C1 segment of cervical spinal cord (tissue), 14 donors: Measurements from ENCODE around the gene TSC2.

ENCODE experiments used
- DNase-seq, 14 donors: peaks; one replicate each; lab custom pipeline; 2025; lab: John Stamatoyannopoulos, UW

Gene TSC2

DNA sequence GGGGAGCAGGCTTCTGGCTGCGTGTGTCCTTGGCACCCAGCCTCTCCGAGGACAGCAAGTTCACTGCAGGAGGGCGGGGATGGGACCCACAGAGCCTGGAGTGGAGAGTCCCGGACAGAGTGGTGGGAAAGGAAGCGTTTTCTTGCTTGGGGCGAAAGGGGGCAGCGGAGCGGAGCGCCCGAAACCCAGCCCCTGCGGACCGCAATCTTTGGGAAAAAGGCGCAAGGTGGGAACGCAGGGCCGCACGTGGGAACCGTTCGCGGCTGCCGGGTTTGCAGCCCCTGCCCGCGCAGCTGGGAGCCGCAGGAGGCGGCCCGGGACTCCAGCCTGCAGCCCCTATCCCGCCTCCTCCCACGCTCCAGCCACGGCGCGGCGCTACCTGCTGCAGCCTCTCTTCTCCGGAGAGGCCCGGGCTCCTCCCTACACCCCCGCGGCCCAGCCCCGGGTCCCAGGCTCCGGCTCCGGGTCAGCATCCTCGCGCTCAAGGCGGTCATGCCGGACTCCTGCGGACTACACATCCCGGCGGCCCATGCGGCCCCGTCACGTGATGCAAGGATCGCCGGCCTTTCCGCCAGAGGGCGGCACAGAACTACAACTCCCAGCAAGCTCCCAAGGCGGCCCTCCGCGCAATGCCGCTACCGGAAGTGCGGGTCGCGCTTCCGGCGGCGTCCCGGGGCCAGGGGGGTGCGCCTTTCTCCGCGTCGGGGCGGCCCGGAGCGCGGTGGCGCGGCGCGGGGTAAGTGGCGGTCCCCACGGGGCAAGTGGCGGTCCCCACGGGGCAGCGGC, at the start of gene TSC2, which contains the start of gene NTHL1:
Gene TSC2, plus strand, starts transcription at position 656 of the 786 bp plus-strand sequence. CDS start 631 bp downstream, outside the sequence.
Gene NTHL1, minus strand, starts transcription at position 505 of the 786 bp plus-strand sequence. Its CDS starts 11 bp downstream, at position 494.
- peak; percentile 69 to 97 (median 92) for DNase-seq

DNA sequence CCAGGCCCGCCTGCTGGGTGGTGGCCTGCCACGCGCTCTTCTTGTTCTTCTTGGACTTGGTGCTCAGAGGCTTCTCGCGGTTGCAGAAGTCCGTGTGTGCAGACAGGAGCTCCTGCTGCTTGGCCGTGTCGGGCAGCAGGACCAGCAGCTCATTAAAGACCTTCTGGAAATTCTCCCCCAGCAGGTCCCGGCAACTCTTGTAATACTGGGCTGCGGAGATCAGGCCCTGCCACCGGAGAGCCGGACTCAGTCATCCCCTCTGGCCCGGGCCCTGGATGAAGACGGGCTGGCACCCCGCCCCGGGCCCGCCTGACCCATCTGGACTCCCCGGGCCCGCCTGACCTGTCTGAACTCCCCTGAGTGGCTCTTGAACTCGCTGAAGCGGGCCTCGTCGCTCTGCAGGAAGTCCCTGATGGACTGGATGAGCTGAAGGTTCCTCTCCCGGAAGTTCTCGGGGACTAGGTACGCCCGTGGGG, 49.4 kb upstream of the TSC2 start:
- peak in 1 of 14 donors; percentile 47 for DNase-seq

DNA sequence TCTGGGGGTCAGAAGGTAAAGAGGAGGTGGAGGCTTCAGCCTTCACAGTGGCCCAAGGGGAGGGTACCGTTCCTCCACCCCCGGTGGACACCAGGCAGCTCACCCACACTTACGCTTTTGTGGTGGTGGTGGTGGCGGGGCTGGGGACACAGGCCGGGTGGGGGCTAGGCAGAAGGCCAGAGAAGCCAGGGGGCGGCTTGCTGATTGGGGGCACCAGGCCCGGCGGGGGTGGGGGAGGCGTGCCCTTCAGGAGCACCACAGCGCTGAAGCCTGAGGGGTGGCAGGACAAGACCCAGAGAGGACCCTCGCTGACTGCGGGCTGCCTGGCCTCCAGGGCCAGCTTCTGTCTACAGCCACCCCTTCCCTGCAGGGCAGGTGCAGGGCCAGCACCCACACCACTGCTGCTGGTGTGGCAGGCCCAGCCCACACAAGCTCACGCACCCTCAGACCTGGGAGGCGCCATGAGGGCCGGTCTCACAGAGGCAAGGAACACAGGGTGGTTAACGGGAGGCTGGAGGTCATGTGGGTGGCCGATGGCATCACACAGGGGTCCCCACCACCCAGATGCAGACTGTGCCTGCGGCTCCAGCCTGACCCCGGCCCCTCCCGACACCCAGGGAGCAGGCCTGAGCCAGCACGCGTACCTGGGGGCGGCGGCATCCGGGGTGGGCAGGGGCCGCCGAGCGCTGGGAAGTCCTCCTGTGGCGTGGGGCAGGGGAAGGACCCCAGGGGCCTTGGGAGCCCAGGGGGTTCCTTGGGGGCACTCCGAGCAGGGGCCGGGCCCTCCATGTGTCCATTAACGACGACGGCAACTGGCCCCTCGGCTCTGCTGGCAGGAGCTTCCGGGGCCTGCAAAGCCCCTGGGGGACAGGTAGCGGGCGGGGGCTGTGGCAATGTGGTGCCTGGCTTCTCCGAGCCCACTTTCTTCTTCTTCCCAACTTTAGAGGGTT, 48.7 kb upstream of the TSC2 start:
- DNase-seq = no peak

DNA sequence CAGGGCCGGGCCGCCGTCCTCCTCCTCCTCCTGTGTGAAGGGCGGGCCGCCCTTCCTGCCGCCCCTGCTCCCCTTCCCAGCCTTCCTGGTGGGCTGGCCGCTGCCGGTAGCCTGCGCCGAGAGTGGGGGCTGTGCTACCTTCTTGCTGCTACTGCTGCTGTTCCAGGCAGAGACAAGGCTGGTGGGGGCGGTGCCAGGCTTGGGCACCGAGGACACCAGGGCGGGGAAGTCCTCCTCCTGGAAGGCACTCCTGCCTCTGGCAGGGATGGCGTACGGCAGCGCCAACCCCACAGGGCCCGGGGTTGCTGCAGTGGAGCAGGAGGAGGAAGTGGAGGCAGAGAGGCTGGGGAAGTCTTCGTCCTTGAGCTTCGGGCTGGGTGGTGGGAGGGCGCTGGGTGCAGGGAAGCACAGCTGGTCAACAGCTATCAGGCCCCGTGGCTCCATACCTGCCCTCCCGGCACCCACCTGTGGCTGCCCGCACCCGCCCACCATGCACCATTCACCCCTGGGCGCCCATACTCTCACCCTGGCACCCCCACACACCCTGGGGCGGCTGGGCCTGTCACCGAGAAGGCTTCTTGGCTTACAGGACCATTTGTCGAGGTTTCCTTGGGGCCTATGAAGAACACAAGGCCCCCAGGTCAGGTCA, 47.8 kb upstream of the TSC2 start:
- no peak for DNase-seq

DNA sequence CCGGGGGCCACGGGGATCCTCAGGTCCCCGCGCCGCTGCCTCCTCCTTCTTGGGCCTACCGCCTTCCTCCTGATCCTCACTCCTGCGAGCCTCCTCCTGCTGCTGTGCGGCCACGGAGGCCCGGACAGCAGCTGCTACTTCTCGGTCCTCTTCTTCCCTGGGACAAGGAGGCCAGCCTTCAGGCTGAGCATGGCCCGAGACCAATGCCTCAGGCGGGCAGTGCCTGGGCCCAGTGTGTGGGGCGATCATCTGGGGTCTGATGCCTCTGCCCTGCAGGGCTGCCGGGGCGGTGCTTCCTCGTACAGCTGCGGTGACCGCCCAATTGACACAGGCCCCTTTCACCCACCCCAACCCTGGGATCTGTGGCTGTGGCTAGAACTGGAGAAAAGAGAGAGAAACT, 46.8 kb upstream of the TSC2 start:
- no peak for DNase-seq

DNA sequence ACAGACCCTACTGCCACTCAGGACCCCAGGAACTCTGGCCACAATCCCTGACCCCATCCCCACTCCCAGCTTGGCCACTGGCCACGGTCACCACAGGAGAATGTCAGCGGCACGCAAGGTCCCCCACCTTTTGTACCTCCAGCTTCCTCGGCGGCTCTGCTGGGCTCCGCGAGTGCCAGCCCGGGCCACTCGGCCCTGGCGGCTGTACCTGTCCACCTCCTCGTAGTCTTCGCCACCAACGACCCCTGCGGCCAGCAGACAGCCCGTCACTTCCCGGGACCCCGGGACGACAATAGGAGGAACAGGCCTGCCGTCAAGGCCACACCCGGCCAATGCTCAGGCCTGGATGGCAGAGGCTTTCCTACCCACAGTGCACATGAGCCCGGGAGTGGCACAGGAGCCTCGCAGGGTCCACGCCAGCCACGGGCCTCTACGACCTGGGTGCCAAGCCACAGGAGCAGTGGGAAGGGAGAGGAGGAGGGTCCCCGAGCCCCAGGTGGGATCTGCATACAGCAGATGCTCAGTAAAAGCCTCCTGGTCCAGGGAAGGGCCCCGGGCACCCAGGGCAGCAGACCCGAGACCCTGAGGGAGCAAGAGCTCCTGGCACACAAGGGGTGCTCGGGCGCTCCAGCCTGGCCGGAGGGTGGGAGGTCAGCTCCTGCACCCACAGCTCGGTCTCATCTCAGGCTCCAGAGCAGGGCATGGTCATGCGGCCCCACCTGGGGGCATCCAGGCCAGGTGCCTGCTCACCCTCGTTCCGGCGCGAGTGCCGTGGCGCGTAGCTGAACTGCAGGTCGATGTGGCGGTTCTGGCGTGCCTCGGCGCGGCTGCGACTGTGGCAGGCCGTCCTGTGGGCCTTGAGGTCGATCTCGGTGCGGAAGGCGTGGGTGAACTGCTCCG, 46.1 kb upstream of the TSC2 start:
- DNase-seq = no peak

DNA sequence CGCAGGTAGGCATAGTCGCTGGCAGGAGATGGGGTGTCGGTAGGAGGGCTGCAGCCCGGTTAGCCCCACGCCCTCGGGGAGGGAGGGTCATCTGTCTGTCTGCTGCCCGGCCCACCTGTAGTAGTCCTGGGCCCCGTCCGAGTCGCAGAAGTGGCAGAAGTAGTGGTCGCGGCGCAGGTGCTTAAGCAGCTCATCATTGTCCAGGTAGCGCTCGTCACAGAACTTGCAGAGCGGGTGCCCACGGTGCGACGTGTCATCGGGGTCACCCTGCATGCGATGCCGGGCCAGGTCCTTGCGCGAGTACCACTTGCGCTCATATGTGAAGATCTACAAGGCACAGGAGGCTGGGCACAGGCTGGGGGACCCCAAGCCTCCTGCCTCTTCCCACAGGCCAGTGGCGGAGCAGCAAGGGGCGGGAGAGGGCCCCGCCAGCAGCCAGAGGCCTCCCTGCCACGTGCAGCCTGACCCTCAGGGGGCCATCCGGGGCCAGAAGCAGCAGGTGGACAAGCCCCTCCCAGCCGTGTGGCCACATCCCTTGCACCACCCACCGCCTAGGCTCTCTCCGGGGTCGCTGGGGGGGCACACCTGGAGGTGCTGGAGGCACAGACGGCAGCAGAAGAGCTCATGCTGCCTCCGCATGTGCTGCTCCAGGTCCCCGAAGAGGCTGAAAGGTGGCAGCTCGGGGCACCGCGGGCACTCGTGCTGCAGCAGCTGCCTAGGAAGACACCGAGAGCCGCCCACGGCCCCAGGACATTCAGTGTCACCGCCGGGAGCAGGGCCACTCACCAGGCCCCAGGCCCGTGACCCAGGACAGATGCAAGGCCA, 45.2 kb upstream of the TSC2 start:
- DNase-seq = no peak

DNA sequence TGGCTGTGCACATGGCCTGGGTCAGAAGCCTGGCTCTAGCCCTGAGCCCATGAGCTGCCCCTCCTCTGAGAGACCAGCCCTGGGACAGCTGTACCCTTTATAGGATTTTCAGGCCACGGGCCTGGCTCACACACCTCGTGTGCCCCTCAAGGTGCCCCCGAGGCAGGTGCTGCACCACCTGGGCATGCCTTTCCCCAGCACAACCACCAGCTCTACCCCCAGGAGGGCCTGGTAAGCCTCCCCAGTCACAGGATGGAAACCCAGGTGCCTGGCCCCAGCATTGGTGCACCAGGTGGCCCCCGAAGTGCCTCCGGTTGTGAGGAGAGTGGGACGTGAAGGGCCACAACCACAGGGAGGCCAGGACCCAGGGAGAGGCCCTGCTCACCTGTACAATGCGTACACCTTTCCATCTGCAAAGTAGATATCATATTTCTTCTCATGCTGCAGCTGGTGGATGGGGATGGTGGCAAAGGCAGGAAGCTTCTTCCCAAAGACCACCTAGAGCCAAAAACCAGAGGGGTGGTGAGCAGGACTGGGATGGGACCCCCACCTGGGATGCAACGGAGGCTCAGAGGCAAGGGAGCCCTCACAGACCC, 44.5 kb upstream of the TSC2 start:
- DNase-seq = no peak

DNA sequence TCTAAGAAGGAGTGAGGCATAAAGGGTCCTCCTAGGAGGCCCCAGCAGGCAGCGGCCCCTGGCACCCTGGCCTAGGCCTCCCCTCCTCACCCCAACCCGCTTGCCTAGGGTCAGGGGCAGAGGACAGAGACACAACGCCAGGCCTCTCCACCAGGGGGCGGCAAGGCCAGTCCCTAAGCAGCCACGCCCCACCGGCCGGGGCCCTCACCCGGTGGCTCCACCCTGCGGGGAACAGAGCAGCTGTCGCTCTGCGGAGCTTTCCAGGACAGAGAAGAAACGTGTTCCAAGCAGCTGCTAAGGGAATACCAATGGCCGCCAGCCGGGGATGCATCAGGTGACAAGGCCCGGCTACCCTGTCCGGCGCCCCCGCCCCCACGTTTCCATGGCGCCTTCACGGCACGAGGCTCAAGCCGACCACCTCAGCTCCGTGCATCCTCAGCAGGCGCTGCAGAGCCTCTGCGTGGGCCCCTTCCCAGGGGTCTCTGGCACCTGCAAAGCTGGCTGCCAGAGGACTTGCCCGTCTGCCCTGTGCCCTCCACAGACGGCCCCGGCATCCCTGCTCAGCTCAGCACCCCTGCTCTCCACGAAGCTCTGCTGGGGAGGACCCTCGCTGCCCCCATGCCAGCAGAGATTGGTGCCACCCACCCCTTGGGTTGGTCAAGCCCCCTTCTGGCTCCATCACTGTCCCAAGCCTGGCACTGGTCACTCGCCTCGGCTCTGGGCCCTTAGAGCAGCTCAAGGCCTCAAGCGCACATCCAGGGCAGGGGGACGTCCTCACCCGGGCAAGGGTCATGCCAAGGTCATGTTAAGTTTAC, 43.8 kb upstream of the TSC2 start:
- DNase-seq = peak in 10 of 14 donors; percentile 11 to 77 (median 50)

DNA sequence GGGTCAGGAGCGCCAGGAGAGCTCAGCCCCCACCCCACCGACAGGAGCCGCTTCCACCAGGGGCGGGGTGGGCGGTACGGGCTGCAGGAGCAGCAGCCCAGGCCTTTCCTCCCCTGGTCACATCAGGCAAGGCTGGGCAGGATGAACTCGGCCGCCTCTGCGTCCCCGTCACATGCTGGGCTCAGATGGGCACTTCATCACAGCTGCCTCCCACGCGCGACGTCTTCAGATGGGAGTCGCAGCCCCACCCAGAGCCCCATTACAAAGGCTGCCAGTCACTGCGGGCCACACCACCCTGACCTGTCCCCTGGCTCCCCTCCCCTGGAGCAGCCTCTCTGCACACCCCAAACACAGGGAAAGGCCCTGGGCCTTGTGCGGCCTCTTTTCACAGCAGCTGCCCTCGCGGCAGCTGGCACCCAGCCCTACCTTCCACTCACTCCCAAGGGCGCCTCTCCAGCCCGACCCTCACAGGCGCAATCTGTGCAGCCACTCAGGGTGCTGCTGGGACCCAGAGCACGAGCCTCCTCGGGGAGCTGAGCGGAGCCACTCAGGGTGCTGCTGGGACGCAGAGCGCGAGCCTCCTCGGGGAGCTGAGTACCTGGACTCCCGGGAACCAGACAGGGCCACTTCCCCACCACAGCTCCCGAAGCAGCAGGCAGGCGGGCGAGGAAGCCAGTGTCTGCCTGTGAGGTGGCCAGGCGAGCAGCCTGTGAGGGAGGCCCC, 42.8 kb upstream of the TSC2 start:
- no peak for DNase-seq

DNA sequence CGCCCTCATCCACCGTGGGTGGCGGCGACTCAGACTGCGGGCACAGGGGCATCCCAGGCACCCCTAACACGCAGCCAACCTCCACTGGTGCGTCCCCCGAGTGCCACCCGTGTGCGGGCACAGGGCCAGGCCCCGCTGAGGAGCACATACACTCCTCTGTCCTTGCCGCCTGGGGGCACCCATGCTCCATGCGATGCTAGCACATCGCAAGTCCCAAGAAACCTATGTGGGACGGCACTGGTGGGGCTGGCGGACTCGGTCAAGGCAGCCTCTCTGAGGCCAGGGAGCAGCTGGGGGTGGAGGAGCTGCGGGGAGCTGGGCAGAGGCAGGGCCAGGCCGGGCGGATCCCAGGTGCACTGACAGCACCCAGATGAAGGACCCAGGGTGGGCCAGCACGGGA, 42.1 kb upstream of the TSC2 start:
- DNase-seq = peak in 1 of 14 donors; percentile 63

DNA sequence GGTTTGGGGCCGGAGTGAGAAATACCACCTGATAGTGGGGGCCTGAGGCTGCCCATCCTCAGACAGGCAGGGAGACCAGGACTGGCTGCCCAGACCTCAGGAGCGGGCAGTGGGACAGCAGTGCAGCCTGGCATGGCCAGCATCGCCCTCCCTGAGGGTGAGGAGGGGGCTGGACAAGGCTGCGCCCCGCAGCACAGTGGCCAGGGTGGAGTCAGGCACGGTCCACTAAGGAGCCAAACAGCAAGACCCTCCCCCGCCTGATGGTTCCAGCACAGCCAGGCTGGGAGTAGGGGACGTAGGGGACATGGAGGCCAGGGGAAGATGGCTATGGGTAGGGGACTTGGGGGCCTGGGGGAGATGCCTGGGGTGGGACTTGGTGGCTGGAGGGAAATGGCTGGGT, 41.5 kb upstream of the TSC2 start:
- DNase-seq = no peak

DNA sequence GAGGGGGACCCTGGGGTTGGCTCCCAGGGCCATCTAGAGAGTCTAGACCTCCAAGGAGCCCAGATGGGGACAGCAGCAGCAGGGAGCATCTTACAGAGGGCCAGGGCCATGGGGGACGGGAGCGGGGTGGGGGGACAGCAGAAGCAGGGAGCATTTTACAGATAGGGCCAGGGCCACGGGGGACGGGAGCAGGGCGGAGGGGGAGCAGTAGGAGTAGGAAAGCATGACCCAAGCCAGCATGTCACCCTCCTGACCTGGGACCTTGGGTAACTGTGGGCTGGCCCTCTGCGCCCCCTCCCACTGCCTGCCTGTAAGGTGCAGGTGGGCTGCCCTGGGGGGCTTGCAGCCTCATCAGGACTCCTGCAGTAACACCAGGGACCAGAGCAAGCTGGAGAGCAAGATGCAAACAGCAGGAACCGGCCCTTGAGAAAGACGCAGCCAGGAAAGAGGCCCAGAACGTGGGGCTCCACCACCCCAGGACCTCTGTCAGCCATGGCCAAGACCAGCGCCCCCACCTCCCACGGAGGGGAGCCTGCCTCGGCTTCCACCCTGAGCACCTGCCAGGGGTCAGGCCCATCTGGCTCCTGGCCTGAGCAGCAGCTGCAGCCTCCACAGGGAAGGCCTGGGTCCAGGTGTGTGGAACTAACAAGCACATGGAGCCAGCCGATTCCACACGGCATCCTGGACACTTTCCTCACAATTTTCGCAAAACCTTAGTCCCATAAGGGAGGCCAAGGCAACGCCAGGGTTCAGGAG, 40.5 kb upstream of the TSC2 start:
- DNase-seq = no peak

DNA sequence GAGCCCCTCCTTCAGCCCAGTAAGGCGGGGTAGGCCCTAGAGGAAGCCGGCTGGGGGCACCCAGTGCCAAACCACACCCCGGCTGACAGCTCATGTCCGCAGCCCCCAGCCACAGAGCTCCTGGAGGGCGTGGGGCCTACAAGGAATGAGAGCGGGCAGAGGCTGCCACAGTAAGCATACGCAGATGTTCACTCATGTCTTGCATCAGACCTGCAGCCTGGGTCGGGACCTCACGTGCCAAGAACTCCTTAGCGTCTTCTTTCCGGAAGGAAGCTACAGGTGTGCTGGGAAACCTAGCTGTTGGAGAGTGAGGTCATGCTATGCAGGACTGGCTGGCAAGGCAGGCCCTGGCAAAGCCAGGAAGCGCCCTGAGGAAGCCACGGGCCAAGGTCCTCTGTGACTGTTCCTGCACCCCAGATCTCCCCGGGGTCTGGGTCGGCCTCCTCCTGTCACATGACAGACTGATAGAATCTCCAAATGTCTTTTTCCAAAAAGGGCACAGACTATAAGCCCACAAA, 39.7 kb upstream of the TSC2 start:
- no peak for DNase-seq

DNA sequence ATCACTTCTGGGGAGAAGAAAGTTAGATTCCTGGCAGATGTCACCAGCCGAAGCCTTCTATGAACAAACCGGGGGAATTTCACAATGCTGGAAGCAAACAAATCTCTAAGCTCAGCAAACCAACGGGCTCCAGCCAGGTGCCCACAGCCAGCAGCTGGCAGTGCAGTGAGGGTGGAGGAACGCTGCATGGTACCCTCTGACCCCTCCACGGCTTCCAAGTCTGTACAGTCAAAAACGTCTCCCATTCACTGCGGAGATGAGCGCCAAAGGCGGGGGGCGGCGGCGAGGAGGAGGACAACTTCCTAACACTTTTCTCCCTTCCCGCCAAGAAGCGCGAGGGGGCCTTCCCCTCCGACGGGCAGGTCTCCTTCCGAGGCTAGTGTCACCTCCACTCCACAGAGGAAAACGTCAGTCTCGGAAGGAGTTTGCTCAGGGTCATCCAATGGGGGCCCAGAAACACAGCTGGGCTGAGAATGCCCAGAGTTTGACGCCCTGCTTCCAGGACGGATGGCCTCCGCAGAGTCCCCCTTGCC, 39.1 kb upstream of the TSC2 start:
- DNase-seq = no peak

DNA sequence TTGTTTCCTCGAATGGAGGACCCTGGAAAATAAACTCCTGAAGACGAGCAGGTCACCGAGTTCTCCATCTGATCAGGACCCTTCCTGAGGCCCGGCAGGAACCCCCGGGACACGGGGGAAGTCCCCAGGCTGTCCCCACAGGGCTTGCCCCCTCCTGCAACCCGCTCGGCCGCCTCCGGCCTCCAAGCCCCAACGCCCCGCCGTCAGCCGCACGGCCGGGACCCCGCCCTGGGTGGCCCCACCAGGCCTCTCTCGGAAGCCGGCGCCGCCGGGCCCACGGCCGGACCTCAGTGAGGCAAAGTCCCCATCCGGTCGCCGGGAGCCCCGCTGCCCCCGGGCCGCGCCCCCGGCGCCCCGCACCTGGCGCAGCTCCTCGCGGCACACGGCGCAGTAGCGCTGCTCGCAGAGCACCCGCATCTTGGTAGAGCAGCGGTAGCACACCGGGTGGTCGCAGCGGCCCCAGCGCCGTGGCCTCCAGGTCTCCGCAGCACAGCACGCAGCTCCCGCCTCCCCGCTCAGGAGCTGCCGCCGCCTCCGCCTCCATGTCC, 38.5 kb upstream of the TSC2 start:
- DNase-seq = peak in 1 of 14 donors; percentile 35
